GM19240 (cell line): ENCODE measurements around the gene UBE2U.

Source experiments
- DNase-seq: peaks from one replicate; pipeline ENCODE4 v3.0.0; 2011; ENCODE audit warnings: low spot score; ENCODE audit not compliant: insufficient read length

The UBE2U gene

GRCh38 chr1:64290420-64290819, 87.0 kb downstream of the UBE2U start:
- no peak for DNase-seq

- no peak for DNase-seq
Measured at GRCh38 chr1:64291931-64292330, 88.5 kb downstream of the UBE2U start.

GRCh38 chr1:64292399-64292798, 89.0 kb downstream of the UBE2U start:
- DNase-seq = no peak

- no peak for DNase-seq
Measured at GRCh38 chr1:64293820-64294219, 90.4 kb downstream of the UBE2U start.

- no peak for DNase-seq
Measured at GRCh38 chr1:64295136-64295535, 91.7 kb downstream of the UBE2U start.

- DNase-seq = no peak
Measured at GRCh38 chr1:64295561-64295960, 92.1 kb downstream of the UBE2U start.

GRCh38 chr1:64296459-64296858, 93.0 kb downstream of the UBE2U start:
- no peak for DNase-seq

- no peak for DNase-seq
Measured at GRCh38 chr1:64302194-64302593, 98.8 kb downstream of the UBE2U start.

GRCh38 chr1:64302971-64303370, 99.5 kb downstream of the UBE2U start:
- no peak for DNase-seq

GRCh38 chr1:64304823-64305222, 101.4 kb downstream of the UBE2U start:
- DNase-seq = no peak

GRCh38 chr1:64308866-64309265, 105.4 kb downstream of the UBE2U start:
- no peak for DNase-seq

GRCh38 chr1:64309431-64309831, 106.0 kb downstream of the UBE2U start:
- DNase-seq = no peak

GRCh38 chr1:64310760-64311159, 107.3 kb downstream of the UBE2U start:
- no peak for DNase-seq

GRCh38 chr1:64312431-64312830, 109.0 kb downstream of the UBE2U start:
- DNase-seq = no peak

- DNase-seq = no peak
Measured at GRCh38 chr1:64315402-64315801, 112.0 kb downstream of the UBE2U start.
